Brain microvascular endothelial cell (primary cell): ENCODE results near the gene CPNE1.

Source experiments
- DNase-seq: peaks from one replicate; pipeline ENCODE4 v3.0.0-alpha.2; 2020
- H3K27ac ChIP-seq: fragments of 250-450 bp; sonication (Bioruptor Pico); 2 replicates; pipeline ENCODE4 v1.5.1; 2020; ENCODE audit warnings: mild to moderate bottlenecking, moderate library complexity
- H3K27me3 ChIP-seq: fragments of 250-450 bp; sonication (Bioruptor Pico); replicated peaks from 2 replicates; pipeline ENCODE4 v1.5.1; 2020; ENCODE audit warnings: mild to moderate bottlenecking
- H3K36me3 ChIP-seq: fragments of 250-450 bp; sonication (Bioruptor Pico); replicated peaks from 2 replicates; pipeline ENCODE4 v1.5.1; 2020; ENCODE audit warnings: mild to moderate bottlenecking
- H3K4me3 ChIP-seq: 2 replicates; pipeline ENCODE4 v1.5.1; 2011; ENCODE audit warnings: low read depth, mild to moderate bottlenecking, control low read depth, low read length, moderate library complexity
- in situ Hi-C: cut with HindIII; loops from 2 replicates; pipeline ENCODE4 v1.10.0; 2017; ENCODE audit warnings: low sequenced_read_pairs, low pct_ligation_motif_present
- TF ChIP-seq, protein P1 (sequence below): IDR thresholded peaks from 2 replicates; pipeline ENCODE4 v1.5.1; 2011; ENCODE audit warnings: low read depth, mild to moderate bottlenecking, moderate library complexity, low read length, control low read depth, inconsistent platforms; ENCODE audit errors: missing control alignments

Gene CPNE1

DNA sequence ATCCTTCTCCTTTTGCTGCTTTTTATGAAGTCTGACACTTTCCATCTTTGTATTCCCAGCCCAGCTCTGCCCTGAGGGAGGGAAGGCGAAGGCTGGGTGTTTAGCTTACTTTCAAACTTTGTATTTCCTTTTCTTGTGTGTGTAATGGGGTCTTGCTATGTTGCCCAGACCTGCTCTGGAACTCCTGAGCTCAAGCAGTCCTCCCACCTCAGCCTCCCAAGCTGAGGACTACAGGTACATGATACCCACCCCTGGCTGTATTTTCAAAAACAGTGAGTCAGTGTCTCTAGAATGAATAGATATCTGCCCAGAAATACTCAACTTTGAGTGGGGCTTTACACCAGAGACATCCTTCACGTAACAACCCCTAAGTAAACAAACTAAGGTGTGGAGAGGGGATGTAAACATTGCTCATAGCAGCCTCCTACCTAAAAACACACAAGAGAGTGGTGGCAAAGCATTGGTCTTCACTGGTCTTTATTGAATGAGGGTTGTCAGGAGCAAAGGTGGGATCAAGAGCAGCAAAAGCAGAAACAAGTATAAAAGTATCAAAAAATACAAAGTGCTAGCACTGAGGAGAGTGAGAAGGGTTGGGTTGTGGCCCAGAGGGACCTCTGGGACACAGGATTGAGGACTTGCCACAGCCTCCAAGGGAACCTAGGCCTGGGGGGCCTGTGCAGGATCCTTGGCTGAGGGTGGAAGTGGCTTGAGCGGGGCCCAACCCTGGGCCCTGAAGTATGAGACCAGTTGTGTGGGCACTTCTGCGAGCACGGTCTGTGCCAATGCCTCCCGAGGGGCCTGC lies 38.9 kb downstream of the CPNE1 start:
- H3K27ac ChIP-seq: no peak overlapping the region
- H3K4me3 ChIP-seq: no peak overlapping the region
- TF ChIP-seq, protein P1, sequence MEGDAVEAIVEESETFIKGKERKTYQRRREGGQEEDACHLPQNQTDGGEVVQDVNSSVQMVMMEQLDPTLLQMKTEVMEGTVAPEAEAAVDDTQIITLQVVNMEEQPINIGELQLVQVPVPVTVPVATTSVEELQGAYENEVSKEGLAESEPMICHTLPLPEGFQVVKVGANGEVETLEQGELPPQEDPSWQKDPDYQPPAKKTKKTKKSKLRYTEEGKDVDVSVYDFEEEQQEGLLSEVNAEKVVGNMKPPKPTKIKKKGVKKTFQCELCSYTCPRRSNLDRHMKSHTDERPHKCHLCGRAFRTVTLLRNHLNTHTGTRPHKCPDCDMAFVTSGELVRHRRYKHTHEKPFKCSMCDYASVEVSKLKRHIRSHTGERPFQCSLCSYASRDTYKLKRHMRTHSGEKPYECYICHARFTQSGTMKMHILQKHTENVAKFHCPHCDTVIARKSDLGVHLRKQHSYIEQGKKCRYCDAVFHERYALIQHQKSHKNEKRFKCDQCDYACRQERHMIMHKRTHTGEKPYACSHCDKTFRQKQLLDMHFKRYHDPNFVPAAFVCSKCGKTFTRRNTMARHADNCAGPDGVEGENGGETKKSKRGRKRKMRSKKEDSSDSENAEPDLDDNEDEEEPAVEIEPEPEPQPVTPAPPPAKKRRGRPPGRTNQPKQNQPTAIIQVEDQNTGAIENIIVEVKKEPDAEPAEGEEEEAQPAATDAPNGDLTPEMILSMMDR: no peak
- peaks cover 51% of the 10 kb centered on the region for H3K36me3 ChIP-seq
- H3K27me3 ChIP-seq: no peaks in the 10 kb centered on the region
- no peak for DNase-seq
- in situ Hi-C loops: no loop called here

DNA sequence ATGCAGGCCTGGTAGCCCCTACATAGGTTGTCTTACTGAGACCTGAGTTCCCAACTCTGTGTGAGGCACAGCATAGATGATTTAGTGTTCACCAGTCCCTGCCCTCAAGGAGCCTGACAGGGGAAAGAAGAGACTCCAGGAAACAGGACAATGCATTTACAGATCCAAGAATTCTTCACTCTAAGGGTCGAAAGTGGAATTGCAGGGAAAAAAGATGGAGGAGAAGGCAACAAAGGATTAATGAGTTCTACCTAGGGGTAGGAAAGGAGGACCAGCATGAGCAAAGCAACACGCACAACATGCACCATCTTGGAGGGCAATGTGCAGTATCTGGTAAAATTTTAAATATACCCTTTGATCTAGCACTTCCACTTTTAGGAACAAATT lies 43.1 kb downstream of the CPNE1 start:
- Histone ChIP-seq H3K27me3 (no peaks in the 10 kb centered on the region), H3K4me3 (no peak overlapping the region), H3K27ac (no peak overlapping the region), H3K36me3 (peaks cover 23% of the 10 kb centered on the region)
- in situ Hi-C loops: no loop called here
- DNase-seq: no peak
- TF ChIP-seq, protein P1: peak; percentile 11

DNA sequence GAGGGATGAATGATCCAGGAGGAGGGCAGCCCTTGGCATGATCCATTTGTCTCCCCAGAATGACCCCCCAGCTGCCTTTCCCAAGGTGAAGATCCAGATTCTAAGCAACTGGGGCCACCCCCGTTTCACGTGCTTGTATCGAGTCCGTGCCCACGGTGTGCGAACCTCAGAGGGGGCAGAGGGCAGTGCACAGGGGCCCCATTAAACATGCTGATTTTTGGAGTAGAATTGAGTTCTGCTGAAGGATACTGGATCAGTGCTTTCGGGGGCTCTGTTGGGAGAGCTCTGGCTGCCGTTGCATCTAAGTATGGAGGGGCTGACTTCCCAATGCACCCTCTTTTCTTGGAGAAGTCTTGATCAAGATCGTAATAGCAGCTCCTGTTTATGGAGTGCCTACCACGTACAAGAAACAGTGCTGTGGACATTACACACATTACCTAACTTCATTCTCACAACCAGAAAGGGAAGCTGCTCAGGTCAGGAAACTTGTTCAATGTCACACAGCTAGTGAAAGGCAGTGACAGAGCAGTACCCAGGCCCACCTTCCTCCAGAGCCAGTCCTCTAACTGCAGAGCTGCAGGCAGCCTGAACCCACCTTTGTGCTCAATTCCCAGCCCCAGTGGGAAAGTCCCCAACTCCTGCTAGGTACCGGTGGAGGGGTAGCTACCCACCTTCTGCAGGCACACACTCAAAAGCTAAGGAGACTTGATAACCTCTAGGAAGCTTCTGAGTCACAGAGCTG lies 43.7 kb downstream of the CPNE1 start:
- TF ChIP-seq, protein P1: no peak
- Histone ChIP-seq H3K27me3 (no peaks in the 10 kb centered on the region), H3K4me3 (no peak overlapping the region), H3K27ac (no peak overlapping the region), H3K36me3 (peaks cover 19% of the 10 kb centered on the region)
- in situ Hi-C loops: no loop called here
- DNase-seq: no peak

DNA sequence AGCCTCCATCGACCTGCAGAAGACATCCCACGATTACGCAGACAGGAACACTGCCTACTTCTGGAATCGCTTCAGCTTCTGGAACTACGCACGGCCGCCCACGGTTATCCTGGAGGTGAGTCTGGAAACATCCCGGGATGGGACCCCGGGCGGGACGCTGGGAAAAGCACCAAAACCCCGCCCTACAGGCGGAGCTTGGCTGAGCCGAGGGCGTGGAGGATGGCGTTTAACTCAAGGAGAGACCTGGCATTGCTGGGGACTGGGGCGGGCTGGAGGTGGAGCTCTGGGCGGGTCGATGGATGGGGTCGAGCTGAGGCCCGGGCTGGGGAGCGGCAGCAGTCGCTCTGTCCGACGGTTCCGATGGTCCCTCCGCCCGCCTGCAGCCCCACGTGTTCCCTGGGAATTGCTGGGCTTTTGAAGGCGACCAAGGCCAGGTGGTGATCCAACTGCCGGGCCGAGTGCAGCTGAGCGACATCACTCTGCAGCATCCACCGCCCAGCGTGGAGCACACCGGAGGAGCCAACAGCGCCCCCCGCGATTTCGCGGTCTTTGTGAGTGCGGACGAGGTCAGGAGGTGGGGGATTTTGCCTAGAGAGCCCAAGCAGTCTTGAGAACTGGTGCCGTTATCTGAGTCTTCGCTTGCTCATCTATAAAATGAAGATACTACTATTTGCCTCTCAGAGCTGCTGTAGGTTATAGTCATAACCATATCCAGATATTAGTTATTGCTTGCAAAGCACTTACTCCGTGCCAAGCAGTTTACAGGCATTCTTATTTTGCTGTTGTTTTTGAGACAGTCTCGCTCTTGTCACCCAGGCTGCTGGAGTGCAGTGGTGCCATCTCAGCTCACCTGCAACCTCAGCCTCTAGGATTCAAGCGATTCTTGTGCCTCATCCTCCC lies 45.3 kb downstream of the CPNE1 start:
- DNase-seq: peak; percentile 72
- Histone ChIP-seq H3K36me3 (peaks cover 5% of the 10 kb centered on the region), H3K4me3 (peak overlapping the region; percentile 61), H3K27me3 (no peaks in the 10 kb centered on the region), H3K27ac (peak overlapping the region; percentile 14)
- in situ Hi-C loops: no loop called here
- TF ChIP-seq, protein P1: peak; percentile 67

DNA sequence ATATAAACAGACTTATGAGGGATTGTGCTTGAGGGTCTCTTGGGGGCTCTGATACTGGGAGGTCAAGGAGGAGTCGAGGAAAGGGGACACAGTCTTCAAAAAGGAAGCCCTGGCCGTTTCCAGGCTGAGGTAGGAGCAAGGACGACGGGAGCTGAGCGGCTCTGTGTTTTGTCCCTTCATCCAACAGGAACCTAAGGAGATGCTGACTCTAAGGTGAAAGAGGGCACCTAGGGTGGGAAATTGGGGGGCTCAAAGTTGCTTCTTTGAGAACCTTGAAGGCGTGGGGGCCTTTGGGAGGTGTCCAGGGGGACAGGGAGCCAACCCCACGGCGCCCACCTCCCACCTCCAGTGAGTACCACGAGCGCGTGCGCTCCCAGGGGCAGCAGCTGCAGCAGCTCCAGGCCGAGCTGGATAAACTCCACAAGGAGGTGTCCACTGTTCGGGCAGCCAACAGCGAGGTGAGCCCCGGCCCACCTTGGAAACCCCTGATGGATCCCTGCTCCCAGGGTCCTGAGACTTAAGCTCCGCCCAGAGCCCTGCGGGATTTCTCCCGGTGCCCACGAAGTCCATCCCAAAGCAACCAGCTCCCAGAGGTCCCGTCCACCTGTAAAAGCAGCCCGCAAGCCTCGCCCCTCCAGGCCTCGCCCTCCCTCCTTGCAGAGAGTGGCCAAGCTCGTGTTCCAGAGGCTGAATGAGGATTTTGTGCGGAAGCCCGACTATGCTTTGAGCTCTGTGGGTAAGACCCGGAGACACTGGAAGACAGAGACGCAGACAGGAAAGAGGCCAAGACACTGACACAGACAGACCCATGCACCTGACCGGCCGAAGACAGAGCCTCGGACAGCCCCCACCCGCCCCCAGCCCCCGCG lies 46.2 kb downstream of the CPNE1 start:
- in situ Hi-C loops: no loop called here
- TF ChIP-seq, protein P1: no peak

More for the DNA sequence above, 46.2 kb downstream of the CPNE1 start:
- Histone ChIP-seq H3K27ac (no peak overlapping the region), H3K27me3 (no peaks in the 10 kb centered on the region), H3K36me3 (peaks cover 5% of the 10 kb centered on the region), H3K4me3 (peak overlapping the region; percentile 61)
- peak; percentile 26 for DNase-seq
